T-helper 1 cell treated with Interleukin-12 subunit alpha and Interleukin-12 subunit beta and Interleukin-4 antibody, amounts not matched to agents 30 μg/mL and 1 μg/mL, for 36 hours (primary cell): ENCODE data around the gene PLD5.

Experiments
- H3K27ac Mint-ChIP-seq: one replicate; pipeline ENCODE4 v1.8.0; 2021; ENCODE audit warnings: mild to moderate bottlenecking, mixed read lengths
- H3K27me3 Mint-ChIP-seq: one replicate; pipeline ENCODE4 v1.8.0; 2021; ENCODE audit warnings: low read depth, mixed read lengths
- H3K36me3 Mint-ChIP-seq: one replicate; pipeline ENCODE4 v1.8.0; 2021; ENCODE audit warnings: low read depth, mixed read lengths
- H3K4me1 Mint-ChIP-seq: one replicate; pipeline ENCODE4 v1.8.0; 2021; ENCODE audit warnings: low read depth, mixed read lengths
- H3K4me3 Mint-ChIP-seq: one replicate; pipeline ENCODE4 v1.8.0; 2021; ENCODE audit warnings: mild to moderate bottlenecking, moderate library complexity, mixed read lengths
- H3K9me3 Mint-ChIP-seq: one replicate; pipeline ENCODE4 v1.8.0; 2021; ENCODE audit warnings: mixed read lengths

PLD5 gene

DNA sequence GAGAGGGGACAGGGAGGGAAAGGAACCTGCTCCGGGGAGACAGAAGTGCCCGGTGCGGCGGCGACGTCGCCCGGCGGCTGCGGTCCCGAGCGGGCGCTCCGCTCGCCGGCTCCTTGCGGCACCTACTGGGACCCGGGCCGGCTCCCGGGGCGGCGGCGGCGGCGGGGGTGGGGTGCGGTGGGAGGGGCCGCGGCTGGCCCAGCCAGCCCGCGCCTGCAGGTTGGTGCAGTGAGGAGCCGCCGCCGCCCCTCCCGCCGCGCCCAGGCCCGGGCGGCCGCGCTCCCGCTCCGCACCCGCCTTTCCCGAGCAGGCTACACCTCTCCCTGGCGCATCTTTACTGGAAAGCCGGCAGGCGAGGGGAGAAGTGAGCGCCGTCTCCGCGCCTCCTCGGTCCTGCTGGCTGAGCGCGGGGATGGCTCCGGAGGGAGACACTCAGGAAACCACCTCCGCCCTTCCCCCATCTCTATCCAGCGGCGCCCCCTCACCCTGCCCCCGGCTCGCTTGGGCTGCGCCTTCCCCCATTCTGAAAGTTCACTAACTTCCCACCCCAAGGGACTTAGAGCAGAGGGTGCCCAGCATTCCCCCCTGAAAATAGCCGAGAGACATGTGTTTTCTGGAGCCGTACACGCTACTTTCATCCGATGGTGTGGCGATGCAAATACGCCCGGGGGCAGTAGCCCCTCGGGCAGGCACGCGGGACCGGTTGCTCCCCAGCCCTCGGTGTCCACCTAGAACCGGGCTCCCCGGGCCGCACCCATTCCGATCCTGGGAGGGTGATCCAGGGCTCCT, at the start of gene PLD5:
Gene PLD5 (minus strand): TSS at position 127 of the 789 bp plus-strand sequence.
- Mint-ChIP-seq H3K9me3 (no peaks in the 10 kb centered on the region), H3K36me3 (peaks cover 3% of the 10 kb centered on the region), H3K27ac (no peak within 1 kb of the TSS), H3K4me3 (peak within 1 kb of the TSS; percentile 35), H3K4me1 (peaks cover 3% of the 10 kb centered on the region), H3K27me3 (peaks cover 55% of the 10 kb centered on the region)

DNA sequence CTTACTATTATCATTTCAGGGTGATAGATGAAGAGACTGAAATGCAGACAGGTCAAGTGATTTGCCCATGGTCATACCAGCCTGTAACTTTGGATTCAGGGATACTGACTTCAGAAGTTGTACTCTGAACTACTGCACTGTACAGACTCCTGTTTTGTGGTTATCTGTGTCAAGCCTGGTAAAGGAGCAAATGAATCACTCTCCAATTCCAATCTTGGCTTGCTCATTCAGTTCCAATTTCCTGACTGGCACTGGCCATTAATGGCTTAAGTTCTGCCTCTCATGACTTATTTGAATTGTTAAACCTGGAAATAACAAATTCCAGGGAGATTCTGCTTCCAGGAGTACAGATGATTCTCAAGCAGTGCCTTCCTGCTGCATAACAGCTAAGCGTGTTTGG, 45.4 kb upstream of the PLD5 start:
- H3K36me3 Mint-ChIP-seq, result no peaks in the 10 kb centered on the region
- H3K27ac Mint-ChIP-seq, result no peak overlapping the region
- no peak overlapping the region for H3K4me3 Mint-ChIP-seq
- no peaks in the 10 kb centered on the region for H3K4me1 Mint-ChIP-seq
- H3K9me3 Mint-ChIP-seq, result no peaks in the 10 kb centered on the region
- no peaks in the 10 kb centered on the region for H3K27me3 Mint-ChIP-seq

DNA sequence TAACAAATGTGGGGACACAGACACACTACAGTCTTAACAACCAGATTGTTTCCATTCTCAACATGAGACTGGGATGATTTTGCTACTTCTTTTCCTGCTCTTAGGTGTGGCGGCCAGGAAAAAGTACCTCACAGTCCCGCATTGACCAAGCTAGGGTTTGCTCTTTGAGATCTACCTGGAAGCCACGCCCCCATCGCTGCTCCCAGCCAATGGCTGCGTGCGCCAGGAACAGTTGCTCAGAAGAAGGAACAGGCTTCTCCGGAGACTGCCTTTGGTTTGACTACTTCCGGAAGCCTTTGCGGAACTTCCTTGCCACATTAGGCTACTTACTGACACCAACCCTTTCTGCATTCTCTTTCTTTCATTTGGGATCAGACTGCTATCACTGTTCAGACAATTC, 44.2 kb upstream of the PLD5 start:
- H3K27ac Mint-ChIP-seq, result no peak overlapping the region
- H3K4me1 Mint-ChIP-seq, result no peaks in the 10 kb centered on the region
- no peak overlapping the region for H3K4me3 Mint-ChIP-seq
- H3K27me3 Mint-ChIP-seq, result no peaks in the 10 kb centered on the region
- H3K9me3 Mint-ChIP-seq, result no peaks in the 10 kb centered on the region
- H3K36me3 Mint-ChIP-seq, result no peaks in the 10 kb centered on the region

DNA sequence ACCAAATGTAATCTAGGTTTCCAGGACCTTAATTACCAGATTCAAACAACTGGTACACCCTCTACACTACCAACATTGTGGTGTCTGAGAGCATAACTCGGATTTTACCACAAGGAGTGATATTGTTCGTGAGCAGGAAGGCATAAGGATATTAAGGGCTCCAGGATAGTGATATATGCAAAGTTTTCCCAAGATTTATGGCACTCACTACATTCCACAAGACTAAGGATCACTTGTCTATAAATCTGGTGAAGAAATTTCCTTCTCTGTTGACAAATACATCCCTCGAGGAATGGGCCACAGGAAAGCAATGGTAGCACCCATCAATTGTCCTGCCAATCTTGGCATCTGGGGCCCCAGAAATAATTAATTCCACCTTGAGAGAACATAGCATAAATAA, 43.1 kb upstream of the PLD5 start:
- no peaks in the 10 kb centered on the region for H3K36me3 Mint-ChIP-seq

DNA sequence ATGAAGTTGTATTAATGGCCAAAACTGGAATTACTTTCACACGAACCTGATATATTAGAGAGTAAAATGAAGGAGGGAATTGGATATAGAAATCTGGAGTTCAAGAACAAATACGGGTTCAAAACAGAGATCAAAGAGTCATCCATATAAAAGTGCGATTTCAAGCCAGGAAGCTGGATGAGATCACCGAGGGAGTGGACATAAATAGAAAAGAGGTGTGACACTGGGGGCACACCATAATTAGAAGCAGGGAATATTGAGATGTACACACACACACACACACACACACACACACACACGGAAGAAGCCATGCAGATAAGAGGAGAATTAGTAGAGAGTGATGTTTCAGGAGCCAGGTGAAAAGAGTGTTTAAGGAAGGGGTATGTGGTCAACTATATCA, 32.3 kb upstream of the PLD5 start:
- Mint-ChIP-seq H3K4me3 (no peak overlapping the region), H3K27me3 (no peaks in the 10 kb centered on the region)

More for the DNA sequence above, 43.1 kb upstream of the PLD5 start:
- no peak overlapping the region for H3K4me3 Mint-ChIP-seq
- H3K27ac Mint-ChIP-seq, result no peak overlapping the region
- no peaks in the 10 kb centered on the region for H3K27me3 Mint-ChIP-seq
- H3K9me3 Mint-ChIP-seq, result no peaks in the 10 kb centered on the region
- H3K4me1 Mint-ChIP-seq, result no peaks in the 10 kb centered on the region

DNA sequence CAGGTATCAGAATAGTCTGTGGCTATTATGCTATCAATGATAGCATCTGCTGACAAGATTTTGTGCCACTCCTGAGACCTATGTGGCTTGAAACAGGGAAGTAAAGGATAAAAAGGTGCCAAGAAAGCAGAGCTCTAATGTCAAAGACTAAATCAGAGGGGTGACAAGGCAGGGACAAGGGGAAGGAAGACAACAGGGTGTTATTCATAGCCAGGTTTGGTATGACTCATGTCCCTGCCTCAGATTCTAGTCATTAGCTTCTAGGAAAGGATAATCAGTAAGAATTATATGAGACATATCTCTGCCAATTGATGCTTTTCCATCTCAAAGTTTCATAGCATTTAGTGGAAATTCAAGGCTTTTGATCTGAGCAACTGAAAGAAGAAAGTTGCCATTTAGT, 31.8 kb upstream of the PLD5 start:
- H3K4me3 Mint-ChIP-seq, result no peak overlapping the region
- H3K27ac Mint-ChIP-seq, result no peak overlapping the region
- no peaks in the 10 kb centered on the region for H3K36me3 Mint-ChIP-seq
- no peaks in the 10 kb centered on the region for H3K4me1 Mint-ChIP-seq
- H3K9me3 Mint-ChIP-seq, result no peaks in the 10 kb centered on the region
- no peaks in the 10 kb centered on the region for H3K27me3 Mint-ChIP-seq

More for the DNA sequence above, 32.3 kb upstream of the PLD5 start:
- H3K4me1 Mint-ChIP-seq, result no peaks in the 10 kb centered on the region
- no peaks in the 10 kb centered on the region for H3K36me3 Mint-ChIP-seq
- H3K27ac Mint-ChIP-seq, result no peak overlapping the region
- H3K9me3 Mint-ChIP-seq, result no peaks in the 10 kb centered on the region

DNA sequence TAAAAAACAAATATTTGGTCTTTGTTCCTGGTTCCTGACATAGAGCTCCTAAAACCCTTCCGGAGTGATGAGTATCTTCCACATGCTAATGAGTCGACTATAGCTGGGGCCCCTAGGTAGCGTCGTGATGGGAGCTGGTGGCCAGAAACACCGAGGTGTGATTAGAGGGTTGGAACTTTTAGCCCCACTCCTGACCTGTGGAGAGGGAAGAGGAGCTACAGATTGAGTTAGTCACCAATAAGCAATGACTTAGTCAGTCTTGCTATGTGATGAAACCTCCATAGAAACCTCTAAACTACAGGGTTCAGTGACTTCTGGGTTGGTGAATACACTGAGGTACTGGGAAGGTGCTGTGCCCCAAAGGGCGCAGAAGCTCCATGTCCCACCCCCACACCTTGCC, 30.1 kb upstream of the PLD5 start:
- no peaks in the 10 kb centered on the region for H3K27me3 Mint-ChIP-seq
- H3K27ac Mint-ChIP-seq, result no peak overlapping the region
- no peak overlapping the region for H3K4me3 Mint-ChIP-seq
- H3K36me3 Mint-ChIP-seq, result no peaks in the 10 kb centered on the region
- no peaks in the 10 kb centered on the region for H3K9me3 Mint-ChIP-seq
- no peaks in the 10 kb centered on the region for H3K4me1 Mint-ChIP-seq

DNA sequence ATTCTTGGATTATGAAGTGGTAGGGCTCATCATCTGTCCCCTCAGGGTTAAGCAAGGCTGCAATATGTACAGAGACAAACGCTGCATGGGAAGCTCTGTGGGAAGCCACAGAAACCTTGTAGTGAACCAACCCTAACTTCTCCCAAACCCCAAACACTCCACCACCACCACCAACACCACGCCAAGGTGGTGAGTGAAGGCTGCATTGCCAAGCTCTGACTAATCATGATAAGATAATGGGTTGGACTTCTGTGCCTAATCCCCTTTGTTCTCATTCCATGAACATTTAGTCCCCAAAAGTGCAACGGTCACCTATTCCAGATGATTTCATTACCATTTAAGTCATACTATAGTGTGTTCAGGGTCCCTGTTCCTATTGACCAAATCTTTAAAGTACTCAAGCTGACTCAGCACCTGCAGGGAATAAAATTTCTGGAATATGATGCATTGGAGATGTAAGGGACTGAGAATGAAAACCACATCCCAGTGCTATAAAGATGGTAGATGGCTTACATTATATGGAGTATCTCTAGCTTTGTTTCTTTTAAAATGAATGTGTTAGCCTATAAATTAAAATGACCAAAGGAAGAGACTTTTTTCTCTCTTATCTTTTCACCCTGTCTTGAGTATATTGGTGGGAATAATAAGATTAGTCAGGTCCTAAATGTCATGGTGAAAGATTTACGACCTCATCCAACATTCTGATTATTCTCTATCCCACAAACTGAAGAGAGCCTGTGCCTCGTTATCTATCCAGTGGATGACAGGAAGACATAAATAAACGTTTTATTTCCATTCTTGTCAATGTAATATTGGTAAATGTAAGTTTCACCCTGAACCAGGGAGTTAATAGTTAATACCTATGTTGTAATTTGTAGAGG, 22.6 kb upstream of the PLD5 start:
- Mint-ChIP-seq H3K27ac (no peak overlapping the region), H3K4me3 (no peak overlapping the region), H3K36me3 (no peaks in the 10 kb centered on the region), H3K4me1 (no peaks in the 10 kb centered on the region), H3K27me3 (no peaks in the 10 kb centered on the region), H3K9me3 (no peaks in the 10 kb centered on the region)

DNA sequence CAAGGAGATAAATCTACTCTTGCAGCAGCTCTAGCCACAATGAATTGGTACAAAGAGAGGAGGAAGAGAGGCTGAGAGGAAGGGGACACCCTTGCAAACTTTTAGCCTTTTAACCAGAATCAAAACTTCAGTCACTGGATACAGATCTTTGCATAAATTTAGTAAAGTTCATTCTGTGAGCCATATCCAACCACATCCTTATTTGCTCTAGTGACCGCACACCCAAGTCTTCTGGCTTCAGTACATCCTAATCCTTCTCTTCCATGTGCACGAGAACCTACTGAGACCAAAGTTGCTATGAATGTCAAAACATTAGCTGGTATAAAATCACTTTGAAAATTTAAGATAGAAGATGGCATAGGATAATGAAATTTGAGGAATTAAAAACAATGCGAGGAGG, 21.9 kb upstream of the PLD5 start:
- Mint-ChIP-seq H3K4me3 (no peak overlapping the region), H3K27ac (no peak overlapping the region), H3K4me1 (no peaks in the 10 kb centered on the region), H3K36me3 (no peaks in the 10 kb centered on the region), H3K9me3 (no peaks in the 10 kb centered on the region), H3K27me3 (no peaks in the 10 kb centered on the region)

DNA sequence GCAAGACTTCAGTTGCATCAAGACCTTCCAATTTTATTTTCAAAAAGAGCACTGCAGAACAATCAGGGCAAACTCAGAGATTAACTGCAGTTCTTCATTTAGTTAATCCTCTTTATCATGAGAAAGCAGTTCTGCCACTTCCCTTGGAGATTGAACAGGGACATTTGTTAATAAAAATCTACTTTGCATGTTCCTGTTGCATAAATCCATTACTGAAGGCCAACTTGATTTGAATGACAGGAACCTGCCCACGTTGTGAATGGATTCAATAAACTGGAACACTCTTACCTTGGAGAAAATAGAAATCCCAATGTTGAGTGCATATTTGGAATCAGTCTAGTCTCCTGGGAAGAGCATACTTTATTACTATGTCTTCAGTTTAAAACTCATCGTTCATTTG, 19.6 kb upstream of the PLD5 start:
- no peaks in the 10 kb centered on the region for H3K9me3 Mint-ChIP-seq
- no peaks in the 10 kb centered on the region for H3K36me3 Mint-ChIP-seq
- no peaks in the 10 kb centered on the region for H3K4me1 Mint-ChIP-seq
- no peak overlapping the region for H3K27ac Mint-ChIP-seq
- H3K4me3 Mint-ChIP-seq, result no peak overlapping the region
- H3K27me3 Mint-ChIP-seq, result no peaks in the 10 kb centered on the region

DNA sequence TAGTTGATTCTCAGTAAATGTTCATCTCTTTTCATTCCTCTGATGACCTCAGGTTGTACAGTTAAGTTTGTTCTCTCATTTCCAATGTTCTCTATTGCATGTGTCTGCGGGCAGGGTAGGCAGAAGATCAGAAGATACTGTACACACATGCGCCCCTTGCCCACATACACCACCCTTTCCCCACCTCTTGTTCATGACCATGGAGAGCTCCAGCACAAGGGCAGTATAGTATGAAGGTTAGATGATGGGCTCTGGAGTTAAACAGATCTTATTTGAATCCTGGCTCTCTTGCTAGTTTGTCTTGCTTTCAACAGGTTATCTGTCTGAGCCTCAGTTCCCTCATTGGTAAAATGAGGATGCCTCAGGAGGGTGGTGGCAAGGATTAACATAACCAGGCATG, 17.8 kb upstream of the PLD5 start:
- no peak overlapping the region for H3K27ac Mint-ChIP-seq

DNA sequence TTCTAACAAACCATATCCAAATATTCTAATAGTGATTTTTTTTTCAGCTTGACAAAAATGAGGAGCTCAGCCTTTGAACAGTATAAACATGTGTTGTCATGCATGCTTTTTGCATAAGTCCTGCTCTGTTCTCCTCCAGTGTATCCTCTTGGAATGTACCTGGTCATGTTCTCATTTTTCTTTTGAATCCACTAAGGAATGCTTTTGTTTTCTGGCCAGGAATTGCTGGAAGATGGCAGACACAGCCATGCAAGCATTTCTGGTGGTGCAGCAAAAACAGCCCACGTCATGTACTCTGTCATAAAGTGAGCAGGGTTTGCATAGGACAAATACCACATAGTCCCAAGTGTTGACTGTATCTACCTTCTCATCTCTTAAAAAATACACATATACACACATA, 11.5 kb upstream of the PLD5 start:
- H3K9me3 Mint-ChIP-seq, result no peaks in the 10 kb centered on the region
- no peak overlapping the region for H3K4me3 Mint-ChIP-seq
- no peaks in the 10 kb centered on the region for H3K4me1 Mint-ChIP-seq
- H3K27ac Mint-ChIP-seq, result no peak overlapping the region
- no peaks in the 10 kb centered on the region for H3K36me3 Mint-ChIP-seq
- H3K27me3 Mint-ChIP-seq, result peaks cover 3% of the 10 kb centered on the region

More for the DNA sequence above, 17.8 kb upstream of the PLD5 start:
- no peaks in the 10 kb centered on the region for H3K4me1 Mint-ChIP-seq
- H3K4me3 Mint-ChIP-seq, result no peak overlapping the region
- H3K9me3 Mint-ChIP-seq, result no peaks in the 10 kb centered on the region
- H3K36me3 Mint-ChIP-seq, result no peaks in the 10 kb centered on the region
- no peaks in the 10 kb centered on the region for H3K27me3 Mint-ChIP-seq

DNA sequence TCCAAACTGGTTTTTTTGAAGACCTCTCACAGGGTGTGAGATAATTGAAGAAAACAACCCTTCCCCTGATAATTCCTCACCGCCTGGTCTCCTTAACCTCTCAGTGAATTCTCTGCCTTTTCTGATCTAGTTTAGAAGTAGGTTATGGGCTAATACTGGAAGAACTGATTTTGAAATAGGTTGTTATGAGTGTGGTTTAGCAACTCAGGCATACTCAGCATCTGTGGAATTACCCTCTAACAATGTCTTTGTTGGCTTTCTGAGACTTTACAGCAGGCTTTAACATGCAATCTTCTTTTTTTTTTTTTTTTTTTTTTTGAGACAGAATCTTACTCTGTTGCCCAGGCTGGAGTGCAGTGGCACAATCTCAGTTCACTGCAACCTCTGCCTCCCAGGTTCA, 10.3 kb upstream of the PLD5 start:
- no peak overlapping the region for H3K27ac Mint-ChIP-seq
- peaks cover 4% of the 10 kb centered on the region for H3K27me3 Mint-ChIP-seq
- no peaks in the 10 kb centered on the region for H3K9me3 Mint-ChIP-seq
- H3K4me1 Mint-ChIP-seq, result no peaks in the 10 kb centered on the region
- H3K4me3 Mint-ChIP-seq, result no peak overlapping the region
- H3K36me3 Mint-ChIP-seq, result no peaks in the 10 kb centered on the region

DNA sequence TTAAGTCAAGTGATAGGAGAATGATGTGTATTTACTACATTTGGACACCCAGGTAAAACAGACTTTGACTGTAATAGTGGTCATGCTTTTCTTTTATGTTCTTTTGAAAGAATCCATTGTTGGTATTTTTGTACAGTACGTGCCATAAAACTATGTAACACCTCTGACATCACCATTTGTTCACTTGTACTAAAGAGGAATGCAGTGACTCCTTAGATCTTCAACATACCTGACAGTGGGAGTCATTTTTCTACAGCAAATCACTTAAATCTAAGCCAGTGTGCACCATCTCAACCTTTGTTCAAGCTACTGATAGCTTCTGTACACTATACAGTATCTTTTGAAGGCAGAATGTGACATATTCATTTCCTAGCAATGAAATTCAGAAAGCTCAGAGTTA, 6.3 kb upstream of the PLD5 start:
- Mint-ChIP-seq H3K27ac (no peak overlapping the region), H3K9me3 (no peaks in the 10 kb centered on the region), H3K27me3 (peaks cover 18% of the 10 kb centered on the region), H3K36me3 (no peaks in the 10 kb centered on the region), H3K4me3 (no peak overlapping the region), H3K4me1 (no peaks in the 10 kb centered on the region)

DNA sequence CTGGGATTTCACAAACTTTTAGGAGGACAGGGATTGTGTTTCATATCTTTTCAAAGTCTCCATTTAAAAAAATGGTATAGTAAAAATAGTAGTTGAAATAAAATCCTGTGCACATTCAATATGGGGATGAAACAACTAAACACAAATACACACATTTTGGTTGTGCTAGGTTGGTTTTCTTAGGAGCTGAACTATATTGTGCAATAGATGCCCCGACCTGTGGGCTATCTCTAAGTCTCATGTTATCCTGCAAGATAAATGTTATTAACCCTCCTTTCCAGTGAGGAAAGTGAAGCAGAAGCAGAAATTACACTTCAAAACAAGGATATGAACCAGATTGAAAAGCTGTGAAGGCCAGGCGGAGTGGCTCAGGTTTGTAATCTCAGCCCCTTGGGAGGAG, 1.3 kb upstream of the PLD5 start:
- Mint-ChIP-seq H3K27ac (no peak overlapping the region), H3K27me3 (peaks cover 53% of the 10 kb centered on the region), H3K4me1 (peaks cover 3% of the 10 kb centered on the region), H3K9me3 (no peaks in the 10 kb centered on the region), H3K4me3 (peak overlapping the region; percentile 35), H3K36me3 (peaks cover 3% of the 10 kb centered on the region)
